GM12878 (cell line): Measurements from ENCODE around the gene IL36A. TPM values are rescaled to one million over a fixed set of nuclear protein-coding genes. Genes with fewer than 3 reads are reported as not detected.

ENCODE experiments used
- ATAC-seq: fragments of 200-7000 bp; cut with Tn5 transposase; 3 replicates; pipeline ENCODE4 v1.9.1; 2020; ENCODE audit warnings: mild to moderate bottlenecking, moderate library complexity
- BruUV-seq: library from RNA; stranded (reverse); fragments of 400-500 nt; replicated peaks from 2 replicates; lab custom pipeline; 2021; lab: Mats Ljungman, UMichigan
- CTCF ChIA-PET: fragments of 300-600 bp; sonication (Branson Sonifier 250); formaldehyde crosslinking; extraction: SDS; loops from one replicate; lab custom pipeline; 2021; ENCODE audit warnings: inconsistent platforms; lab: Yijun Ruan, JAX
- POLR2A ChIA-PET: fragments of 350-600 bp; formaldehyde crosslinking; extraction: SDS; loops from one replicate; lab custom pipeline; 2021; ENCODE audit warnings: inconsistent platforms; lab: Charles Lee
- RAD21 ChIA-PET: fragments of 300-600 bp; sonication (Branson Sonifier 250); formaldehyde crosslinking; loops from one replicate; lab custom pipeline; 2023; ENCODE audit warnings: antibody characterized with exemption; ENCODE audit not compliant: unreplicated experiment; lab: Charles Lee
- SMC1A ChIA-PET: fragments of 300-600 bp; sonication (Branson Sonifier 250); formaldehyde crosslinking; loops from one replicate; lab custom pipeline; 2023; ENCODE audit not compliant: unreplicated experiment, uncharacterized antibody; lab: Charles Lee
- DNase-seq: peaks from one replicate; pipeline ENCODE4 v3.0.0-alpha.2; 2011; ENCODE audit warnings: low read depth, low spot score
- FAIRE-seq: peaks from 3 replicates; lab custom pipeline; 2011; peaks lifted over from hg19 to GRCh38; lab: Jason Lieb, UNC
- H2AFZ ChIP-seq: 2 replicates; pipeline ENCODE4 v1.6.0; 2011; ENCODE audit warnings: low read depth, low read length, control low read depth; ENCODE audit not compliant: control insufficient read depth
- H3K27ac ChIP-seq: 2 replicates; pipeline ENCODE4 v1.5.1; 2011; ENCODE audit warnings: control low read depth; ENCODE audit not compliant: control insufficient read depth, insufficient read depth
- H3K27me3 ChIP-seq, 2 experiments: replicated peaks in 1 of 2; 2 replicates each; pipeline versions ENCODE4 v1.6.0 to v1.6.1; 2011; ENCODE audit warnings: low read length in 1 of 2; ENCODE audit not compliant: control insufficient read depth in 2 of 2, insufficient read depth in 2 of 2
- H3K36me3 ChIP-seq, 2 experiments: 2 replicates each; pipeline ENCODE4 v1.5.1; 2011; ENCODE audit warnings: low read length in 1 of 2; ENCODE audit not compliant: control insufficient read depth in 2 of 2, insufficient read depth in 2 of 2
- H3K4me1 ChIP-seq: 2 replicates; pipeline ENCODE4 v1.6.1; 2011; ENCODE audit warnings: mild to moderate bottlenecking, low read length, moderate library complexity, mixed read lengths; ENCODE audit not compliant: control insufficient read depth, insufficient read depth
- H3K4me2 ChIP-seq: 2 replicates; pipeline ENCODE4 v1.6.0; 2011; ENCODE audit warnings: control low read depth; ENCODE audit not compliant: control insufficient read depth, insufficient read depth
- H3K4me3 ChIP-seq: fragments of 200-600 bp; sonication (generic); 2 replicates; pipeline ENCODE4 v1.5.1; 2016
- H3K79me2 ChIP-seq: 2 replicates; pipeline ENCODE4 v1.6.0; 2011; ENCODE audit warnings: low read length; ENCODE audit not compliant: control insufficient read depth, insufficient read depth
- H3K9ac ChIP-seq: 2 replicates; pipeline ENCODE4 v1.8.0; 2011; ENCODE audit warnings: low read length, control low read depth, mixed read lengths; ENCODE audit not compliant: control insufficient read depth, insufficient read depth
- H3K9me3 ChIP-seq: replicated peaks from 3 replicates; pipeline ENCODE4 v1.5.1; 2011; ENCODE audit warnings: mild to moderate bottlenecking, low read length; ENCODE audit not compliant: control insufficient read depth, insufficient read depth
- H4K20me1 ChIP-seq: 2 replicates; pipeline ENCODE4 v1.6.0; 2011; ENCODE audit not compliant: control insufficient read depth, insufficient read depth
- CBX5 ChIP-seq: sonication (generic); IDR thresholded peaks from 2 replicates; pipeline ENCODE4 v1.6.1; 2016; ENCODE audit warnings: low read depth, moderate library complexity, mild to moderate bottlenecking, inconsistent platforms
- DPF2 ChIP-seq: fragments of 450-650 bp; IDR thresholded peaks from 2 replicates; pipeline ENCODE4 v1.6.1; 2017; ENCODE audit warnings: mild to moderate bottlenecking
- JUNB ChIP-seq: IDR thresholded peaks from 2 replicates; pipeline ENCODE4 v1.6.1; 2016; ENCODE audit warnings: antibody characterized with exemption, mild to moderate bottlenecking
- NFIC ChIP-seq: IDR thresholded peaks from 2 replicates; pipeline ENCODE4 v1.6.1; 2012; ENCODE audit warnings: low read depth, mild to moderate bottlenecking, inconsistent platforms, low read length, moderate library complexity
- NFYB ChIP-seq: IDR thresholded peaks from 2 replicates; pipeline ENCODE4 v1.6.1; 2011; ENCODE audit warnings: low read depth, mild to moderate bottlenecking, low read length, improper control_type of control experiment, moderate library complexity; ENCODE audit not compliant: insufficient read depth
- NR2F1 ChIP-seq: fragments of 450-650 bp; conservative IDR thresholded peaks from 2 replicates; pipeline ENCODE4 v1.6.1; 2017; ENCODE audit warnings: mild to moderate bottlenecking
- POLR2AphosphoS5 ChIP-seq: IDR thresholded peaks from 2 replicates; pipeline ENCODE4 v1.6.1; 2011; ENCODE audit warnings: mild to moderate bottlenecking, low read length, inconsistent platforms
- RAD51 ChIP-seq: fragments of 450-650 bp; IDR thresholded peaks from 2 replicates; pipeline ENCODE4 v1.6.1; 2016; ENCODE audit warnings: moderate library complexity, mild to moderate bottlenecking, inconsistent platforms
- RB1 ChIP-seq: fragments of 450-650 bp; formaldehyde crosslinking; IDR thresholded peaks from 2 replicates; pipeline ENCODE4 v1.6.1; 2017; ENCODE audit warnings: mild to moderate bottlenecking, borderline replicate concordance
- RELB ChIP-seq: fragments of 450-650 bp; IDR thresholded peaks from 2 replicates; pipeline ENCODE4 v1.6.1; 2017; ENCODE audit warnings: low read depth, mild to moderate bottlenecking, moderate library complexity
- SMAD5 ChIP-seq: IDR thresholded peaks from 2 replicates; pipeline ENCODE4 v1.6.1; 2016; ENCODE audit warnings: antibody characterized with exemption, low read depth
- SMC3 ChIP-seq: IDR thresholded peaks from 2 replicates; pipeline ENCODE4 v1.6.1; 2011; ENCODE audit warnings: low read length, improper control_type of control experiment, borderline replicate concordance
- ZNF24 ChIP-seq: fragments of 450-650 bp; IDR thresholded peaks from 2 replicates; pipeline ENCODE4 v1.6.1; 2017; ENCODE audit warnings: antibody characterized with exemption, mild to moderate bottlenecking
- WGBS: methylation state at CpG from one replicate; pipeline ENCODE4 v1.1.6; 2016; ENCODE audit warnings: low lambda C conversion rate; ENCODE audit not compliant: insufficient replicate concordance, insufficient coverage; ENCODE audit errors: missing lambda C conversion rate; 5-methylcytosine and 5-hydroxymethylcytosine counted together
- in situ Hi-C: fragments of 300-500 bp; cut with MboI; formaldehyde crosslinking; loops from 9 replicates; pipeline ENCODE4 v1.14.3; 2018; ENCODE audit warnings: mixed read lengths
- intact Hi-C: fragments of 100-400 bp; cut with micrococcal nuclease; formaldehyde crosslinking; loops from one replicate; pipeline ENCODE4 v1.14.2; 2022; ENCODE audit not compliant: unreplicated experiment
- polyA plus RNA-seq, 11 experiments: library from polyadenylated mRNA; depleted of rRNA in 4 of 11; unstranded in 6 of 11; stranded (reverse) in 5 of 11; fragments of >200 nt; fragmentation: Nextera tagmentation in 4 of 11; fragmentation: Illumina TruSeq in 1 of 11; extraction: Ambion mirVana in 4 of 11; extraction: Trizol in 1 of 11; gene quantifications; 1 replicate in 1 of 11; 2 replicates in 10 of 11; pipeline versions ENCODE4 v1.2.1 to v1.2.3, GENCODE V29; 2011 to 2016; ENCODE audit warnings: inconsistent platforms in 2 of 11, missing spikeins in 2 of 11, low read depth in 1 of 11
- total RNA-seq, 4 experiments: library from RNA; depleted of rRNA in 3 of 4; stranded (reverse); fragments of >200 nt in 3 of 4; fragmentation: Illumina TruSeq in 1 of 4; extraction: Trizol in 1 of 4; gene quantifications; 2 replicates each; pipeline versions ENCODE4 v1.2.1 to v1.2.3, GENCODE V29; 2013 to 2021

IL36A gene
- total and polyA plus RNA-seq, 10 of the 15 experiments (the other 5 are each of a cell fraction or from before 2014, with no cell fraction given), result not detected

GRCh38 chr2:113009622-113010021 is 4.4 kb downstream of the IL36A start:
- intact Hi-C loops (no loop called here), in situ Hi-C loops (no loop called here)
- CTCF ChIA-PET, result no interaction called here
- TF ChIP-seq NR2F1, result no peak
- no peak for TF ChIP-seq JUNB
- TF ChIP-seq RAD51, result no peak
- no peak for TF ChIP-seq ZNF24
- TF ChIP-seq SMAD5, result no peak
- no peak for TF ChIP-seq DPF2
- no peak for TF ChIP-seq NFIC
- no peak for TF ChIP-seq SMC3
- TF ChIP-seq POLR2AphosphoS5, result no peak
- TF ChIP-seq NFYB, result no peak
- TF ChIP-seq RB1, result no peak
- no peak for TF ChIP-seq RELB
- no peak for TF ChIP-seq CBX5
- WGBS, result 6% methylated on average over 1 of the region's 1 CpG
- RAD21 ChIA-PET, result no interaction called here
- H3K9me3 ChIP-seq, result no peaks in the 10 kb centered on the region
- SMC1A ChIA-PET, result no interaction called here
- H3K79me2 ChIP-seq, result no peaks in the 10 kb centered on the region
- no peak for ATAC-seq
- POLR2A ChIA-PET, result no interaction called here
- no peak overlapping the region for H3K4me3 ChIP-seq
- H3K4me1 ChIP-seq, result no peaks in the 10 kb centered on the region
- H3K36me3 ChIP-seq, result no peaks in the 10 kb centered on the region
- H3K4me2 ChIP-seq, result no peak overlapping the region
- no peak for FAIRE-seq
- H3K9ac ChIP-seq, result no peak overlapping the region
- no peak overlapping the region for H3K27ac ChIP-seq
- H4K20me1 ChIP-seq, result no peaks in the 10 kb centered on the region
- no TSS peak for BruUV-seq
- no peak for DNase-seq
- H3K27me3 ChIP-seq, result no peaks in the 10 kb centered on the region; a peak in 1 of 4 replicates
- no peak overlapping the region for H2AFZ ChIP-seq
